GM23248 (cell line): ENCODE data around the gene TCEAL1. TPM values are rescaled to one million over a fixed set of nuclear protein-coding genes. Genes with fewer than 3 reads are reported as not detected.

ENCODE experiments used
- DNase-seq: peaks from one replicate; pipeline ENCODE4 v3.0.0-alpha.2; 2015
- H2AFZ ChIP-seq: fragments of 200-600 bp; sonication (generic); 2 replicates; pipeline ENCODE4 v1.6.1; 2016; ENCODE audit warnings: antibody characterized with exemption
- H3F3A ChIP-seq: fragments of 200-600 bp; sonication (generic); 2 replicates; pipeline ENCODE4 v1.6.1; 2016; ENCODE audit warnings: mild to moderate bottlenecking, antibody characterized with exemption, mixed run types; ENCODE audit not compliant: insufficient read depth
- H3K27ac ChIP-seq: fragments of 200-600 bp; sonication (generic); 2 replicates; pipeline ENCODE4 v1.5.1; 2016; ENCODE audit warnings: mild to moderate bottlenecking
- H3K27me3 ChIP-seq: fragments of 200-600 bp; sonication (generic); replicated peaks from 2 replicates; pipeline ENCODE4 v1.6.1; 2016; ENCODE audit warnings: mild to moderate bottlenecking; ENCODE audit not compliant: insufficient read depth
- H3K36me3 ChIP-seq: fragments of 200-600 bp; sonication (generic); 2 replicates; pipeline ENCODE4 v1.6.1; 2016; ENCODE audit warnings: low read depth, mild to moderate bottlenecking
- H3K4me1 ChIP-seq: fragments of 200-600 bp; sonication (generic); 2 replicates; pipeline ENCODE4 v1.6.1; 2016; ENCODE audit warnings: mild to moderate bottlenecking; ENCODE audit not compliant: insufficient read depth
- H3K4me2 ChIP-seq: fragments of 200-600 bp; sonication (generic); one replicate; pipeline ENCODE4 v1.6.1; 2016; ENCODE audit warnings: mild to moderate bottlenecking; ENCODE audit not compliant: unreplicated experiment
- H3K4me3 ChIP-seq: fragments of 200-600 bp; sonication (generic); 2 replicates; pipeline ENCODE4 v1.5.1; 2016; ENCODE audit warnings: mild to moderate bottlenecking
- H3K79me2 ChIP-seq: fragments of 200-600 bp; sonication (generic); 2 replicates; pipeline ENCODE4 v1.6.1; 2016; ENCODE audit warnings: mild to moderate bottlenecking; ENCODE audit not compliant: insufficient read depth
- H3K9ac ChIP-seq: fragments of 200-600 bp; sonication (generic); 2 replicates; pipeline ENCODE4 v1.6.1; 2016; ENCODE audit warnings: mild to moderate bottlenecking
- H3K9me2 ChIP-seq: fragments of 200-600 bp; sonication (generic); 2 replicates; pipeline ENCODE4 v1.6.1; 2016; ENCODE audit warnings: mixed run types, mild to moderate bottlenecking, moderate library complexity; ENCODE audit not compliant: insufficient read depth
- H3K9me3 ChIP-seq: fragments of 200-600 bp; sonication (generic); one replicate; pipeline ENCODE4 v1.6.1; 2017; ENCODE audit warnings: low read depth
- H4K20me1 ChIP-seq: fragments of 200-600 bp; sonication (generic); 2 replicates; pipeline ENCODE4 v1.6.0; 2016; ENCODE audit not compliant: insufficient read depth
- EZH2 ChIP-seq: fragments of 200-600 bp; sonication (generic); IDR thresholded peaks from 2 replicates; pipeline ENCODE4 v1.6.1; 2018; ENCODE audit warnings: antibody characterized with exemption, mild to moderate bottlenecking; ENCODE audit not compliant: insufficient read depth, poor library complexity, severe bottlenecking
- EZH2phosphoT487 ChIP-seq: fragments of 200-600 bp; sonication (generic); IDR thresholded peaks from 2 replicates; pipeline ENCODE4 v1.6.1; 2018; ENCODE audit warnings: antibody characterized with exemption, moderate library complexity, mild to moderate bottlenecking, low read depth; ENCODE audit not compliant: insufficient read depth
- WGBS, 2 experiments: methylation state at CpG; one replicate each; pipeline ENCODE4 v1.1.6; 2015 to 2017; ENCODE audit warnings: low lambda C conversion rate in 2 of 2, low coverage in 1 of 2; ENCODE audit errors: missing lambda C conversion rate in 2 of 2; 5-methylcytosine and 5-hydroxymethylcytosine counted together
- in situ Hi-C: fragments of 300-500 bp; cut with MboI; formaldehyde crosslinking; loops from 2 replicates; pipeline ENCODE4 v1.15.0; 2020
- polyA plus RNA-seq: library from polyadenylated mRNA; unstranded; fragments of >200 nt; fragmentation: Nextera tagmentation; extraction: Ambion mirVana; gene quantifications from 2 replicates; pipeline ENCODE4 v1.2.1, GENCODE V29; 2016
- total RNA-seq: library from RNA; depleted of rRNA; stranded (reverse); fragments of >200 nt; shearing (Covaris generic); gene quantifications from 2 replicates; pipeline ENCODE4 v1.2.3, GENCODE V29; 2014; rRNA removed

TCEAL1 gene
- total and polyA plus RNA-seq, 2 experiments from 2014 or later: 30.7 to 32.0 TPM

DNA sequence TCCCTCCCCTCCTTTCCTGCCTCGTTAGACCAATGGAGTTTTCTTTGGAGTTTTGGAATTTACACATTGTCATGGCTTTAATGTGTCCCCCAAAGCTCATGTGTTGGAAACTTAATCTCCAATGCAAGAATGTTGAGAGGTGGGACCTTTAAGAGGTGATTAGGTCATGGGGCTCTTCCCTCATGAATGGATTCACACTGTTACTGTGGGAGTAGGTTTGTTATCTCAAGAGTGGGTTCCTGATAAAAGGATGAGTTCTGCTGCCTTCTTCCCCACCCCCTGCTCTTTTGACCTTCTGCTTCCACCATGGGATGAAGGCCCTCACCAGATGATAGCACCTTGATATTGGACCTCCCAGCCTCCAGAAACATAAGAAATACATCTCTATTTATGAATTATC lies 41.0 kb downstream of the TCEAL1 start:
- 100% methylated on average over 1 of the region's 1 CpG for WGBS, 2 experiments

GRCh38 chrX:103674531-103675454 lies 46.0 kb downstream of the TCEAL1 start:
- WGBS, 2 experiments: 90 to 98% methylated on average over 5 to 8 of the region's 8 CpGs
- H4K20me1 ChIP-seq: no peaks in the 10 kb centered on the region
- no peaks in the 10 kb centered on the region for H3K79me2 ChIP-seq
- no peak for TF ChIP-seq EZH2
- no peak for TF ChIP-seq EZH2phosphoT487
- no peak overlapping the region for H3K4me3 ChIP-seq
- no peak overlapping the region for H3K27ac ChIP-seq
- H3K4me2 ChIP-seq: no peak overlapping the region
- DNase-seq: no peak
- H3K36me3 ChIP-seq: peaks cover 23% of the 10 kb centered on the region
- H3F3A ChIP-seq: peaks cover 52% of the 10 kb centered on the region
- H3K9ac ChIP-seq: no peak overlapping the region
- no peaks in the 10 kb centered on the region for H3K9me2 ChIP-seq
- no peak overlapping the region for H2AFZ ChIP-seq
- no peaks in the 10 kb centered on the region for H3K27me3 ChIP-seq
- in situ Hi-C loops: no loop called here
- no peaks in the 10 kb centered on the region for H3K9me3 ChIP-seq
- peaks cover 25% of the 10 kb centered on the region for H3K4me1 ChIP-seq

More for the DNA sequence above, 41.0 kb downstream of the TCEAL1 start:
- H3K27me3 ChIP-seq: no peaks in the 10 kb centered on the region
- TF ChIP-seq EZH2 (no peak), EZH2phosphoT487 (no peak)
- no peaks in the 10 kb centered on the region for H3K9me2 ChIP-seq
- H3K9me3 ChIP-seq: no peaks in the 10 kb centered on the region
- peaks cover 4% of the 10 kb centered on the region for H3F3A ChIP-seq
- no peak overlapping the region for H3K4me3 ChIP-seq
- no peaks in the 10 kb centered on the region for H3K79me2 ChIP-seq
- no peak overlapping the region for H3K9ac ChIP-seq
- in situ Hi-C loops: no loop called here
- no peaks in the 10 kb centered on the region for H3K36me3 ChIP-seq
- H3K4me1 ChIP-seq: no peaks in the 10 kb centered on the region
- H4K20me1 ChIP-seq: no peaks in the 10 kb centered on the region
- H3K27ac ChIP-seq: no peak overlapping the region
- H2AFZ ChIP-seq: no peak overlapping the region
- no peak overlapping the region for H3K4me2 ChIP-seq
- no peak for DNase-seq

- 0 out of 2 replicates have a peak overlapping the region, but pooled peaks have one; percentile 8 for H3K9ac ChIP-seq
- peaks cover 77% of the 10 kb centered on the region for H3F3A ChIP-seq
- TF ChIP-seq EZH2 (no peak), EZH2phosphoT487 (no peak)
- H3K36me3 ChIP-seq: peaks cover 36% of the 10 kb centered on the region
- no peaks in the 10 kb centered on the region for H3K9me2 ChIP-seq
- no peaks in the 10 kb centered on the region for H3K9me3 ChIP-seq
- H3K4me3 ChIP-seq: no peak overlapping the region
- no peaks in the 10 kb centered on the region; the same call in 1 of the 2 replicates for H4K20me1 ChIP-seq
- no peak overlapping the region for H3K4me2 ChIP-seq
- peaks cover 24% of the 10 kb centered on the region for H3K79me2 ChIP-seq
- in situ Hi-C loops: no loop called here
- WGBS, 2 experiments: 44 to 47% methylated on average over 5 of the region's 5 CpGs
- DNase-seq: peak; percentile 46
- peaks cover 53% of the 10 kb centered on the region for H3K4me1 ChIP-seq
- peak overlapping the region; percentile 36; the same call in 1 of the 2 replicates for H3K27ac ChIP-seq
- no peak overlapping the region for H2AFZ ChIP-seq
- H3K27me3 ChIP-seq: no peaks in the 10 kb centered on the region
These were observed 49.6 kb downstream of the TCEAL1 start for GRCh38 chrX:103678199-103678993.

Other genes with a start within 250 kb of the TCEAL1 start
- not detected in 2 replicates for gene RAB40A, start 109.5 kb upstream of the TCEAL1 start, total RNA-seq
- 0.16 and 0.34 TPM in 2 replicates for gene RAB40A, start 109.5 kb upstream of the TCEAL1 start, polyA plus RNA-seq
- gene TCEAL4, start 43.5 kb upstream of the TCEAL1 start, total RNA-seq: 41.1 and 44.5 TPM in 2 replicates
- gene TCEAL4, start 43.5 kb upstream of the TCEAL1 start, polyA plus RNA-seq: 108 and 112 TPM in 2 replicates
- 16.3 and 33.4 TPM in 2 replicates for gene TCEAL3, start 21.0 kb upstream of the TCEAL1 start, total RNA-seq
- 53.1 and 58.1 TPM in 2 replicates for gene TCEAL3, start 21.0 kb upstream of the TCEAL1 start, polyA plus RNA-seq
- gene MORF4L2, start 57.7 kb downstream of the TCEAL1 start, total RNA-seq: 640 and 664 TPM in 2 replicates
- 482 and 486 TPM in 2 replicates for gene MORF4L2, start 57.7 kb downstream of the TCEAL1 start, polyA plus RNA-seq
- not detected in 2 replicates for gene TMEM31, start 81.9 kb downstream of the TCEAL1 start, total RNA-seq
- 0.26 and 0.28 TPM in 2 replicates for gene TMEM31, start 81.9 kb downstream of the TCEAL1 start, polyA plus RNA-seq
- gene PLP1, start 147.9 kb downstream of the TCEAL1 start, total RNA-seq: 0.22 and 0.76 TPM in 2 replicates
- gene PLP1, start 147.9 kb downstream of the TCEAL1 start, polyA plus RNA-seq: 0.29 and 0.53 TPM in 2 replicates
- 0.89 and 1.5 TPM in 2 replicates for gene RAB9B, start 203.3 kb downstream of the TCEAL1 start, total RNA-seq
- gene RAB9B, start 203.3 kb downstream of the TCEAL1 start, polyA plus RNA-seq: 0.80 and 0.81 TPM in 2 replicates